Measurements from ENCODE around the gene ISCU. TPM values are rescaled to one million over a fixed set of nuclear protein-coding genes. Genes with fewer than 3 reads are reported as not detected.

ISCU gene
- total RNA-seq, 1 donor from 2014 or later = 106 TPM

DNA sequence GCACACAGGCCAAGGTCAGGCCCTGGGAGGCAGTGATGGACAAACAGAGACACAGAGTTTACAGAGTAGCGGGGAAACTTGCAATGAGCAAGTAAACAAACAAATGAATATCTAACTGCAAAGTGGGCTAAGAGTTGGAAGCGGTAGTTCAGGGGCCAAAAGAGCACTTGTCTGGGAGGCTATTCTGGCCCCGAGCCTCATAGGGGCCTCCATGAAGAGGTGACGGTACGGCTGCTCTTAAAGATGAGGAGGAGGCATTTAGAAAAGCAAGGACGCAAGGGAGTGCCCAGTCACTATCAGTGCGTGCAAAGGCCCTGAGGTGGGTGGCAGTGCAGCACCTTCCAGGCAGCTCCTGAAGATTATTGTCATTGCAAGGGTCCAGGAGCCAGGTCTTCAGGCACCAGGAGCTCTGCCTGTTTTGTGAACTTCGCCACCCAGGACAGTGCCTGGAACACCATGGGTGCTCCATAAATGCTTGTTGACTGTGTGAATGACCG lies 39.9 kb downstream of the ISCU start:
- DNase-seq (ENCODE audit: extremely low read depth, low read depth, low spot score) = no peak

DNA sequence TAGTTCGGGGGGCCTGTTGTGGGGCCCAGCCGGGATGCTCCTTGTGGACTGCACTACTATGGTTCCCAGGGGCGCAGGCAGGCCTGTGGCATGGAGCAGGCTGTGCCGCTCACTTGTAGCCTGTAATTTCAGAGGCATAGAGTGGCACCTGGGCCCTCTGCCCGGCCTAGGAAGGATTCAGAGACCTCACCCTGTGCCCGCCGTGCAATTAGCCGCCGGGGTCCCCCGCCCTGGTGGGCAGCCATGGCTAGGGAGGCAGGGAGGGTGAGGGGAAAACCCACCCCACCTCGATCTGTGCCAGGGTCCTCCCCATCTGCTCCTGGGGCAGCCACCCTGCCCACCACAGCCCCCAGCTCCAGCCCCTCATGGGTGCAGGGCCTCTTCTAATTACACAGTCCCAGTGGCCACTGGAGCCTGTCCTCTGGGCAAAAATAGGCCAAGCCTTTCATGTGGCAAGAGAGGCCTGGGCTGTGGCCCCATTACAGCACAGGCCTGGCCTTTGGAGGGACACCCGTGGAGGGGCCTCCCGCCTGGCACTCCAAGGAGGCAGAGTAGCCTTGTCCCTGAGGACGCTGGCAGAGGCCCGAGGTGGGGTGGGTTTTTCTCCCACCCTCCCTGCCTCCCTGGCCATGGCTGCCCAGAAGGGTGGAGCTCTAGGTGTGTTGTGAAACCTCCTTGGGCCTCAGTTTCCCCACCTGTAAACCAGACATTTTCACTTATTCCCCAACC lies 40.7 kb downstream of the ISCU start:
- DNase-seq (ENCODE audit: extremely low read depth, low read depth, low spot score) = no peak

DNA sequence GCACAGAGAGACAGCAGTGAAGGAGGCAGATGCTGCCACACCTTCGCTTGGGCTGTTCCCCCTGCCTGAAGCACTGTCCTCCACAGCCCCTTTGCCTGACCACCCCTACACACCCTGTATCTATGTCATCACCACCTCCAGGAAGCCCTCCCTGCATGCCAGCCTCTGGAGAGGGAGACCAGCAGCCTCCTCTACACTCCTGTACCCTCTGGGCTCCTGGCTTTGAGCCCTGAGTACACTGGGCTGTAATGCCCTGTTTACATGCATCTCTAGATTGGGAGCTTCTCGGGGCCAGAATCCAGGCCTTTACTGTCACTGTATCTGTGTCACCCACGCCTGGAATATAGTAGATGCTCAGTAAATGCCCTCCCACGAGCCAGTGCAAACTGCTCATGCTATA lies 41.3 kb downstream of the ISCU start:
- no peak for DNase-seq (ENCODE audit: extremely low read depth, low read depth, low spot score)

DNA sequence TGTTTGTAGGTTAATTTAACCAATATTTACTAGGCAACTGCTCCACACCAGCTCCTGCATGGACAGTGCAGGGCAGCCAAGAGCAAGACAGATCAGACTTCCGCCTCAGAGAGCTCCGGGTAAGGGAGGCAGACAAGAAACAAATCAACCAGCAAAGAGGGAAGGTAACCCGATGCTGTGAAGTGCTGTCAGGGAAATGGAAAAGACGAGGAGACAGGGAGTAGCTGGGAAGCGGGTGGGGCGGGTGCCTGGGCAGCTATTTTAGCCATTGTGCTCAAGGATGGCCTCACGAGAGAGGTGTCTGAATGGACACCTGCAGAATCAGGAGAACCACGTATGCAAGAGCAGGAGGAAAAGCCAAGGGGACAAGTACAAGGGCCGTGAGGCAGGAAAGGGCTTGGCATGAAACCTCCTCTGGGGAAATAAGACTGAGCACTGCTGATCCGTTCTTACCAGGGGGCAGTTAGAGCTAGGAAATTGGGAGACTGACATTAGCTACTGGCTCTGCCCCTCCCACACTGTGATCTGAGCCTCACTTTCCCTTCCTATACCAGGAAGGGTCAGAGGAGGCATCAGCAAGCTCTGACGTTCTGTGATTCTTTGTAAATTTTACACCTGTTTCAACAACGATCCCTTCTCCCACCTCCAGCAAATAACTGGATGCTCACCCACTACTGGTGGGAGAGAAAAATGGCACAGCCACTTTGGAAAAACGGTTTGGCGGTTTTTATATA lies 42.0 kb downstream of the ISCU start:
- no peak for DNase-seq (ENCODE audit: extremely low read depth, low read depth, low spot score)

DNA sequence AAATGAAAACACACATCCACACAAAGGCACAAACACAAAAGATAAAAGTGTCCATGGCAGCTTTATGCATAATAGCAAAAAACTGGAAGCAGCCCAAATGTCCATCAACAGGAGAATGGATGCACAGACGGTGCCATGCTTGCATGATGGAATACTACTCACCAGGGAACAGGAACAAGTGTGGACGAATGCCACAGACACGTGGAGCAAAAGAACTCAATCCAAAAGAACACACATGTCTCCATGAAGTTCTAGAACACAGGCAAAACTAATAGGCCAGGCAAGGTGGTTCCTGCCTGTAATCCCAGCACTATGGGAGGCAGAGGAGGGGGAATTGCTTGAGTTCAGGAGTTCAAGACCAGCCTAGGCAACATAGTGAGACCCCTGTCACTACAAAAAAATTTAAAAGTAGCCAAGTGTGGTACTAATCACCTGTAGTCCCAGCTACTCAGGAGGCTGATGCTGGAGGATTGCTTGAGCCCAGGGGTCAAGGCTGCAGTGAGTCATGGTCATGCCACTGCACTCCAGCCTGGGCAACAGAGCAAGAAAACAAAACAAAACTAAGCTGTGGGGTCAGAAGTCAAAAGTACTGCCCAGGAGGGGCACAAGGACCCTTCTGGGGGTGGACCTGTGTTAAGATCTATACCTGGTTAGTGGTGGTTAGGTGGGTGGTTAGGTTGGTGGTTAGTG lies 42.7 kb downstream of the ISCU start:
- DNase-seq (ENCODE audit: extremely low read depth, low read depth, low spot score) = no peak

DNA sequence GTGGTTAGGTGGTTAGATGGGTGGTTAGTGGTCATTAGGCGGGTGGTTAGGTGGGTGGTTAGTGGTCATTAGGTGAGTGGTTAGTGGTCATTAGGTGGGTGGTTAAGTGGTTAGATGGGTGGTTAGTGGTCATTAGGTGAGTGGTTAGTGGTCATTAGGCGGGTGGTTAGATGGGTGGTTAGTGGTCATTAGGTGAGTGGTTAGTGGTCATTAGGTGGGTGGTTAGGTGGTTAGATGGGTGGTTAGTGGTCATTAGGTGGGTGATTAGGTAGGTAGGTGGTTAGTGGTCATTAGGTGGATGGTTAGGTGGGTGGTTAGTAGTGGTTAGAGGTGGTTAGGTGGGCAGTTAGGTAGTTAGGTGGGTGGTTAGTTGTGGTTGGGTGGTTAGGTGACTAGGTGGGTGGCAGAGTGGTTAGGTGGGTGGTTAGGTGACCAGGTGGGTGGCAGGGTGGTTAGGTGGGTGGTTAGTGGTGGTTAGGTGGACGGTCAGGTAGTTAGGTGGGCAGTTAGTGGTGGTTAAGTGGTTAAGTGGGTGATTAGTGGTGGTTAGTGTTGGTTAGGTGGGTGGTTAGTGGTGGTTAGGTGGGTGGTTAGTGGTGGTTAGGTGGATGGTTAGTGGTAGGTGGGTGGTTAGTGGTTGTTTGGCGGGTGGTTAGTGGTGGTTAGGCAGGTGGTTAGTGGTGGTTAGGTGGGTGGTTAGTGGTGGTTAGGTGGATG lies 43.5 kb downstream of the ISCU start:
- no peak for DNase-seq (ENCODE audit: extremely low read depth, low read depth, low spot score)

DNA sequence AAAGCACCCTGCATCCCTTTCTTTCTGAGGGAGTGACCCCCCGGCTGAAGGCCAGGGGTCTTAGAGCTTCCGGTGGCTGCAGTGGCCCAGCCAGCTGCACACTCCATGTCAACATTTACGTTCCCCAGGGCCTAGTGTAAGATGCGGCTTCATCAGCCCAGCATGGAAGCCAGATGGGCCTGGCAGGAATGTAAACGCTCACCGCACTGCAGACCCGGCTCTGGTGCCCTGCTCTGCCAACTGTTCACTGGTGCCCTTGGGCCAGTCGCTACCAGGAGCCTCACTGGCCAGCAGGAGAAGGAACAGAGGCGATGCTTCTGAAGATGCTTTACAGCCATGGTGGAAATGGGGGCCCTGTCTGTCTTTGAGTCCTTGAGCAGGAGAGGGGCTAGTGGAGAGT lies 44.1 kb downstream of the ISCU start:
- DNase-seq (ENCODE audit: extremely low read depth, low read depth, low spot score) = no peak

DNA sequence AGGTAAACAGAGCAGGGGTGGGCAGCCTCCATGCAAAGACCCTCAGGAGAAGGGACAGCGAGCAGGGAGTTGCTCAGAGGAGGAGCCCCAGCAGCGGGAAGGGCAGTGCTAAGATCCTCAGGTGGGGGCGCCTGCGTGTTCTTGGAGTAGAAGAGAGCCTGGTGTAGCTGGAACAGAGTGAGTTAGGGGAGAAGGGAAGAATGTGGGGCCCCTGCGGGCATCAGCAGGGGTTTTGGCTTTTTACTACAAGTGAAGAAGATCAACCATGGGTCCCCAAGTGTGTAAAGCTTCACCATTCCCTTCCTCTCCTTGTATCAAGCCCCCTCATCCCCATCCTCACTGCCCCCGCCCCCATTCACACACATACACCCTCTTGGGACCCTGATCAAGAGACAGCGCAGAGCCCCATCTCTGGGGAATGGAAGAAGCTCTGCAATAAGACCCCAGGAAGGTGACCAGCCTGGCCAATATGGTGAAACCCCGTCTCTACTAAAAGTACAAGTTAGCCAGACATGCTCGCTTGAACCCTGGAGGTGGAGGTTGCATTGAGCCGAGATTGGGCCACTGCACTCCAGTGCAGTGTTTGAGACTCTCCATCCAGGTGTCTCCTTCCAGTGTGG lies 45.7 kb downstream of the ISCU start:
- DNase-seq (ENCODE audit: extremely low read depth, low read depth, low spot score) = no peak

DNA sequence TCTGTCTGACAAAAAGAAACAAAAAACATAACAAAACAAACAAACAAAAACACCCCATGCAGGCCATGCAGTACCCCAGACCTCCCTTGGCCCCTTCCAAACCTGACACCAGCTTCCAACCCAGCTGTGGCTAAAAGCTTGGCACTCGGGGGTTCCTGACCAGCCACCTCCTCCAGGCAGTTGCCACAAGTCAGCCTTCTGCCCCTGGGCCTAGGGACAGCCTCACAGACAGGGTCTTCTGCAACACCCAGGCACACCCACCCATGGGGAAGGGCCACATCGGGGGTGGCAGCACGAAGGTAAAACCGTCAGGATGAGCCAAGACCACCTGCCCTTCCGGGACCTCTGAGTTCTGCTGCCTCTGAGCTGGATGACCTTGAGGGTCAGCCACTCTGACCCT lies 46.2 kb downstream of the ISCU start:
- no peak for DNase-seq (ENCODE audit: extremely low read depth, low read depth, low spot score)

DNA sequence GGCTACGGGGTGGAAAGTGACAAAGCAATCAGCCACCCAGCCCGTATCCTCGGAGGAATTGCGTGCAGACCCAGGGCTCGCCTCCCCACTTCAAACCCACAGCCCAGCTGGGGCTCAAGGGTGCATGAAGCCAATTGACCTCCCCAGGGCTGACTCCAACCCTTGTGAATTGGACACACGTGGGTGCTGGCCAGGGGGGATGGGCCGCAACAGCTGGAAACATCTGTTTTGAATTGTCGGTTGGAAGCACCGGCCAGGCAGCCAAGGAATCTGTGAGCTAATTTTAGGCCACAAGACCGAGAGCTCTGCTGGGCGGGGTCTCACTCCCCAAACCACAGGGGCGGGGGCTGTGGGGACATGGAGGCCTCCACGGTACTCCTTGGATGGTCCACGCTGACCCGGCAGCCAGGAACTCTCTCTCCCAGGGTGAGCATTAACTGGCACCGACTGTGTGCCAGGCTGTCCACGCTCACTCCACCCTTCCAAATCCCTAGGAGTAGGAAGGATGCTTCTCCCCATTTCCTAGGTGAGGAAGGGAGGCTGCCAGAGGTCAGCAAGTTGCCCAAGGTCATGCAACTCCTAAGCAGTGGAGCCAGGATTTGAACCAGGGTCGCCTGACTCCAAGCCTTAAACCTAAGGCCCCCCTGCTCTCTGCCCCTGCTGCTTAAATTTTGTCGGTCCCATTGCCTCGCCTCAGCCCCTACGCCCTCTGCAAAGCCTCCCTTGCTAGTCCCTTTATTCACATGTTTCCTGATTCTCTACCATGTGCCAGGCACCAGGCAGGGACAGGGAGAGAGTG lies 47.3 kb downstream of the ISCU start:
- DNase-seq (ENCODE audit: extremely low read depth, low read depth, low spot score) = no peak

DNA sequence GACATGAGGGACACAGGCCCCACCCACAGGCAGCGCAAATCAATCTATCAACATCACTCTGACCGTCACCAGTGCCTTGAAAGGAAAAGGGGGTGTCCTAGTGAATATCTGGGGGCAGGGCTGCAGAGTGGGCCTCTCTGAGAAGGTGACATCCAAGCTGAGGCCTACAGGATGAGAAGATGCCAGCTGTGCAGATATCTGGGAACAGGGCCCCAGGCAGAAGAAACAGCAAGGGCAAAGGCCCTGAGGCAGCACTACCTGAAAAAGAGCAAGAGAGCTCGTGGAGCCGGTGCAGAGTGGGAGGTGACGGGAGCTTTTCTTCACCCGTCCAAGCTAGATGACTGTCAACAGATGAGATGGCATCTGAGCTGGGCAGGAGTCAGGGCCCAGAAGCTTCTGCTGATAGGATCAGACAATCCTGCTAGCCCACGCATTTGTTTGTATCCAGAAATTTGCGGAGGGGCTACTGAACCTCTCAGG lies 48.0 kb downstream of the ISCU start:
- DNase-seq (ENCODE audit: extremely low read depth, low read depth, low spot score) = no peak

DNA sequence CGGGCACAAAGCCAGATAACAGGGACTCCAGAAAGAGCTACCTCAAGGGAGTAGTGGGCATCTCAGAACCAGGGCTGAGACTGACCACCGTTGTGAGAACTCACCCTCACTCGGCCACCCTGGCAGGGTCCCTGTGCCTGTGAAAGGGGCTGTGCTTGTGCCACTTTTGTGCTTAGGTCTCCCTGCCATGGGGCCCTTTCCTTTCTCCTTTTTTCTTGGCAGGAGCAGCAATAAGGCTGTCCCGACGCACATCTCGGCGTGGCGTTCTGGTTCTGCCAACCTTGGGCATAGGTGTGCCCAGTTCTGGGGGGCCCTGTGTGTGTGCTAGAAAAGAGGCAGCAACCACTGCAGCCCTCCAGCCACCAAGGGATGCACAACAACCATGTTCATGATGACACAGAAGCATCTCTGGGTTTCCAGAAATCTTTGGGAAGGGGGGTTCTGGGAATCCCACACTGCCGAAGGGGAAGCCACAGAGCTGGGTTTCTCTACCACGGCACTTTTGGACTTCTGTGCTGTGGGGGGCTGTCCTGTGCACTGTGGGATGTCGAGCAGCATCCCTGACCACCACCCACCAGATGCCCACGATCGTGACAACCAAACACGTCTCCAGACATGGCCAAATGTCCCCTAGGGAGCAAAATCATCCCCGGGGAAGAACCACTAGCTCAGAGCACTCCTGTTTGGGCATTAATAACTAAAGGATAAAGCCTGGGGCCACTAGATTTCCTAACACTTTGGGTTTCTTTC lies 48.6 kb downstream of the ISCU start:
- DNase-seq (ENCODE audit: extremely low read depth, low read depth, low spot score) = no peak

DNA sequence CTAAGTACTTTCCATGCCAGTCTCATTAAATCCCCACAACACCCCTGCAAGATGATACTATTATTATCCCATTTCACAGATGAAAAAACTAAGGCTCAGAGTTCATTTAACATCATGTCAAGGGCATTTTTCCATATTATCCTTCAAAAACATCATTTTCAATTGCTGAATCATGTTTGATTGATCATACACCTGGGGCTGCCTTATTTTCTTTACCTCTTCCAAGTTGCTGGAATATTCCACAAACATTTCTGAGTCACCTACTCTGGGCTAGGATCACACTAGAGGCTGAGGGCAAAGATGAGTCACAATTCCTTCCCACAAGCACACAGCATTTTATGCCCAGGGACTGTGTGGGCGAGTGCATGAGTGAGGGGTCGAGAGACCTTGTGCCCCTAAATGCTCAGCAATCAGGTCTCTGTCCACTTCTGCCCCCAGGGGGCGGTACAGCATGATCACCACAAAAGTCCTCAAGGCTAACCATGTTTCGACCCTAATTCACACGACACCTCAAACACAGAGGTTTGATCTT lies 49.6 kb downstream of the ISCU start:
- no peak for DNase-seq (ENCODE audit: extremely low read depth, low read depth, low spot score)

DNA sequence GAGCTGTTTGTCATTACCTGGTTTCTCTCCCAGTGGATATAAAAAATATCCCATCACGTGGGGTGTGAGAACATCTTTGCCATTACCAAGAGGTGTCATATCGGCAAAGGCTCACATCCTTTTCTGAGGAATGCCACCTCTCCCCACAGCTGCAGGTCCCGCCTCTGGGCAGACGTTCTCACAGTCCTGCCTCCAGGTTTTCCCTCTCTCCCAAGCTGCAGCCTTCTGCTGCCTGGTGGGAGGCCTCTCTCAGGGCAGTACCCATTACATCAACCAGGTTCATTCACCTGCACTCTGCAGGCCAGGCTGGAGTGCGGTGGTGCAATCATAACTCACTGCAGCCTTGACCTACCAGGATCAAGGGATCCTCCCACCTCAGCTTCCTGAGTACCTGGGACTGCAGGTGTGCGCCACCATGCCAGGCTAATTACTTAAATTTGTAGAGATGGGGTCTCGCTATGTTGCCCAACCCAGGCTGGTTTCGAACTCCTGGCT lies 50.4 kb downstream of the ISCU start:
- DNase-seq (ENCODE audit: extremely low read depth, low read depth, low spot score) = no peak

DNA sequence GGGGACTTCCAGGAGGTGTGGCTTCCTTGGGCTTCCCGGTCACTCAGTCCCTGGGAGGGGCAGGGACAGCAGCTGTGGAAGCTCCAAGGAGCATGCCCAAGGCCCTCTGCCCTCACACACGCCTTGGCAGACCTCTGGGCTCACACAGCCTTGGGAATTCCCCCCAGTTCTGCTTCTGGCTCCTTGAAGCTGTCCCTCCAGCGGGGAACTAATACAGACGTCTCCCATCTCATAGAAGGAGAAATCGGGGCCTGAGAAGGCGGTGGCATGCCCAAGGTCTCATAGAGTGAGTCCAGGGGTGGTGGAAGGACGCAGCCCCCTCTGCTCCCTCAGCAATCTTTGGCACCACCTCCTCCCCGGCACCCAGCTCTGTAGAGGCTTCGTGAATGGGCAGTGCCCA lies 51.2 kb downstream of the ISCU start:
- no peak for DNase-seq (ENCODE audit: extremely low read depth, low read depth, low spot score)

DNA sequence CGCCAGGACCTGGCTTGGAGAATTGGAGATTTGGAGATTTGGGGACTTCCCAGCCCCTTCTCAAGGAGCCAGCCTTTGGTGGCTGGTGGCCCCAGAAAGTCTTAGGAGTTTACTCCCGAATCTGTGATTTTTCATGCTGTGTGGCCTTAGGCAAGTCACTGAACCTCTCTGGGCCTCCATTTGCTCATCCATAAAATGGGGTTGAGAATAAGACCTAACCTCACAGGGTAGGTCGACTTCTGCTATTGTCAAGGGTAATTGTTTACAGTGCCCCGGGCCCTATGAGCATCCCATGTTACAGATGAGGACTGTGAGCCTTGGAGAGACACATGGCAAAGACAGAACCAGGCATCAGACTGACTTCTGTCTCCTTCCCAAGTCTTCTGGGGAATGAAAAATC lies 51.6 kb downstream of the ISCU start:
- DNase-seq (ENCODE audit: extremely low read depth, low read depth, low spot score) = no peak

DNA sequence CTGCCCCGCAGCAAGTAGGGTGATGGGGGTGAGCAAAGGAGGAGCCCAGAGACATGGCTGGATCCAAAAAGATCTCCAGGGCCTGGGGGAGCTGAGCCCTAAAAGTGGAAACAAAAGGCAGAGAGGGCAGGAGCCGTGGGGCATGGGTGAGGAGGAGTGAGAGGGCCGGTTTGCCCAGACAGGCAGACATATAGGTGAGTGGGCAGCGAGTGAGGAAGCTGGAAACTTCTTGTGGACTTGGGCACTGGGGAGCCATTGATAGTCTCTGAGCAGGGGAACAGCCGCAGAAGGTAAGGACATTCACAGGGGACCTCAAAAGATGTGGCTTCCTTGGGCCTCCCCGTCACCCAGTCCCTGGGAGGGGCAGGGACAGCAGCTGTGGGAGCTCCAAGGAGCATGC lies 52.2 kb downstream of the ISCU start:
- DNase-seq (ENCODE audit: extremely low read depth, low read depth, low spot score) = no peak

DNA sequence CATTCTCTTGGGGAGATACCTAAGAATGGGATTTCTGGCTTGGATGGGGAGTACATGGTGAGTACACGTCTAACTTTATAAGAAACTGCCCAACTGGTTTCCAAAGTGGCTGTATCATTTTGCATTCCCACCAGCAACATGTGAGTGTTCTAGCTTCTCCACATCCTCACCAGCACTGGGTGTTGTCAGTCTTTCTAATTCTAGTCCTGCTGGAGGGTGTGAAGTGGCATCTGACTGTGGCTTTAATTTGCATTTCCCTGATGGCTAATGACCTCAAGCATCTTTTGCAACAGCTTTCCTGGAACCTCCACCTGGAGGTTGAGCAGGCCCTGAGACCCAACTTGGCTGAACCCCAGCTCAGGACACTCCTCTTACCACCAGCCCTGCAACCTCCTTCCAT lies 53.5 kb downstream of the ISCU start:
- no peak for DNase-seq (ENCODE audit: extremely low read depth, low read depth, low spot score)

DNA sequence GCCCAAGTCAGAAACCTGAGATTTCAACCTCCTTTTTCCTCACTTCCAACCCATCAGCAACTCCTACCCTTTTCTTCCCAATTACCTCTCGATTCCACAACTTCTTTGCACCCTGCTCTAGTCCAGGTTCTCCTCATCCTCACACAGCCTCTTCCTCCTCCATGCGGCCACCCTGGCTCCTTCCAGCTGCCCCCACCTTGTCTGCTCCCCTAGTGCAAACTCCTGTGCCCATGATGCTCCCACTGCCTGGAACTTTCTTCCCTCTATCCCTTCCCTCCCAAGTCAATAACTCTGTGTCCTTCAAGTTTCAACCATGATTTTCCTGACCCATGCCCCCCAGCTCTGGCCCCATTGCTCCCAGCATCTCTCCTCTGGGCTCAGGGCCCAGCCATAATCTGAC lies 54.0 kb downstream of the ISCU start:
- DNase-seq (ENCODE audit: extremely low read depth, low read depth, low spot score) = no peak
